Panc1 (cell line): Measurements from ENCODE around the gene CENPU.

Experiments used
- CTCF ChIP-seq: fragments of 450-650 bp; IDR thresholded peaks from 2 replicates; pipeline ENCODE4 v1.5.1; 2017; ENCODE audit warnings: mild to moderate bottlenecking
- POLR2AphosphoS5 ChIP-seq: IDR thresholded peaks from 2 replicates; pipeline ENCODE4 v1.6.1; 2012; ENCODE audit warnings: mild to moderate bottlenecking, low read depth, low read length, moderate library complexity
- SIN3A ChIP-seq: IDR thresholded peaks from 2 replicates; pipeline ENCODE4 v1.6.1; 2012; ENCODE audit warnings: low read depth, mild to moderate bottlenecking, low read length, moderate library complexity, borderline replicate concordance; ENCODE audit not compliant: insufficient read depth

- no peak for TF ChIP-seq SIN3A
- no peak for TF ChIP-seq CTCF
- TF ChIP-seq POLR2AphosphoS5: no peak
These were observed 42.1 kb upstream of the CENPU start for GRCh38 chr4:184775854-184776555.
